ENCODE data around the gene NINJ2.

GRCh38 chr12:661720-662486 lies 1.3 kb downstream of the NINJ2 start:
- no peak for TF ChIP-seq GATA3 (IDR thresholded peaks at IDR 0.05; ENCODE audit: low read depth, low read length)
- TF ChIP-seq GATA2 (IDR thresholded peaks at IDR 0.05; ENCODE audit: low read depth, low read length) = no peak

Measured in SH-SY5Y (cell line).